MM.1S (cell line): ENCODE results near the gene CWC27.

ENCODE experiments used
- DNase-seq: peaks from one replicate; pipeline ENCODE4 v3.0.0-alpha.2; 2015
- H2AFZ ChIP-seq: fragments of 300-600 bp; sonication (generic); 2 replicates; pipeline ENCODE4 v1.6.0; 2016; ENCODE audit warnings: antibody characterized with exemption, low read length
- H3F3A ChIP-seq: fragments of 300-600 bp; sonication (generic); 2 replicates; pipeline ENCODE4 v1.6.1; 2016; ENCODE audit warnings: mild to moderate bottlenecking, antibody characterized with exemption, low read length, moderate library complexity, mixed read lengths; ENCODE audit not compliant: insufficient read depth
- H3K27ac ChIP-seq: fragments of 300-600 bp; sonication (generic); 2 replicates; pipeline ENCODE4 v1.5.1; 2016; ENCODE audit warnings: mild to moderate bottlenecking, low read length
- H3K27me3 ChIP-seq: fragments of 300-600 bp; sonication (generic); replicated peaks from 2 replicates; pipeline ENCODE4 v1.6.0; 2016; ENCODE audit warnings: low read length; ENCODE audit not compliant: insufficient read depth
- H3K36me3 ChIP-seq: fragments of 300-600 bp; sonication (generic); replicated peaks from 2 replicates; pipeline ENCODE4 v1.6.1; 2016; ENCODE audit warnings: mild to moderate bottlenecking, low read length, mixed read lengths; ENCODE audit not compliant: insufficient read depth
- H3K4me1 ChIP-seq: fragments of 300-600 bp; sonication (generic); 2 replicates; pipeline ENCODE4 v1.6.1; 2016; ENCODE audit warnings: low read length, mixed read lengths
- H3K4me2 ChIP-seq: fragments of 300-600 bp; sonication (generic); 2 replicates; pipeline ENCODE4 v1.6.0; 2016; ENCODE audit warnings: low read depth, low read length
- H3K4me3 ChIP-seq: fragments of 300-600 bp; sonication (generic); 2 replicates; pipeline ENCODE4 v1.5.1; 2016; ENCODE audit warnings: low read length, mixed read lengths
- H3K79me2 ChIP-seq: fragments of 300-600 bp; sonication (generic); 2 replicates; pipeline ENCODE4 v1.6.1; 2016; ENCODE audit warnings: mixed run types, low read length, mixed read lengths
- H3K9ac ChIP-seq: fragments of 300-600 bp; sonication (generic); 2 replicates; pipeline ENCODE4 v1.6.1; 2016; ENCODE audit warnings: low read length, mixed read lengths
- H3K9me2 ChIP-seq: fragments of 300-600 bp; sonication (generic); replicated peaks from 2 replicates; pipeline ENCODE4 v1.6.1; 2016; ENCODE audit warnings: mild to moderate bottlenecking, low read length, mixed read lengths; ENCODE audit not compliant: insufficient read depth
- H3K9me3 ChIP-seq: fragments of 300-600 bp; sonication (generic); replicated peaks from 2 replicates; pipeline ENCODE4 v1.6.1; 2016; ENCODE audit warnings: mild to moderate bottlenecking, low read length, mixed read lengths; ENCODE audit not compliant: insufficient read depth
- H4K20me1 ChIP-seq: fragments of 300-600 bp; sonication (generic); 2 replicates; pipeline ENCODE4 v1.6.1; 2016; ENCODE audit warnings: mild to moderate bottlenecking, low read length, moderate library complexity, mixed read lengths; ENCODE audit not compliant: insufficient read depth
- CTCF ChIP-seq: fragments of 300-600 bp; sonication (generic); IDR thresholded peaks from 2 replicates; pipeline ENCODE4 v1.5.1; 2016; ENCODE audit warnings: antibody characterized with exemption, low read length, mixed read lengths
- EZH2 ChIP-seq: fragments of 300-600 bp; sonication (generic); optimal IDR thresholded peaks from 2 replicates; pipeline ENCODE3; 2017; ENCODE audit warnings: low read depth, mild to moderate bottlenecking, antibody characterized with exemption, low read length, mixed read lengths
- EZH2phosphoT487 ChIP-seq: fragments of 300-600 bp; sonication (generic); IDR thresholded peaks from 2 replicates; pipeline ENCODE4 v1.6.1; 2018; ENCODE audit warnings: antibody characterized with exemption, low read length

Gene CWC27

GRCh38 chr5:65029178-65029577, 260.4 kb downstream of the CWC27 start:
- no peak overlapping the region for H3K4me3 ChIP-seq
- DNase-seq = no peak
- H3K9ac ChIP-seq = no peak overlapping the region
- H3K4me2 ChIP-seq = no peak overlapping the region
- H2AFZ ChIP-seq = no peak overlapping the region
- no peaks in the 10 kb centered on the region for H4K20me1 ChIP-seq
- H3K27me3 ChIP-seq = no peaks in the 10 kb centered on the region
- H3K79me2 ChIP-seq = no peaks in the 10 kb centered on the region
- H3K9me3 ChIP-seq = no peaks in the 10 kb centered on the region
- 0 out of 2 replicates have a peak, but pooled peaks cover 4% of the 10 kb centered on the region for H3F3A ChIP-seq
- no peaks in the 10 kb centered on the region for H3K36me3 ChIP-seq
- TF ChIP-seq EZH2phosphoT487 (no peak), EZH2 (no peak), CTCF (no peak)
- H3K4me1 ChIP-seq = peaks cover 19% of the 10 kb centered on the region
- no peak overlapping the region for H3K27ac ChIP-seq
- H3K9me2 ChIP-seq = no peaks in the 10 kb centered on the region

- Histone ChIP-seq H3K36me3 (no peaks in the 10 kb centered on the region), H3K4me1 (peaks cover 24% of the 10 kb centered on the region), H3K79me2 (no peaks in the 10 kb centered on the region), H3K9ac (no peak overlapping the region), H3K9me2 (no peaks in the 10 kb centered on the region), H3K27me3 (no peaks in the 10 kb centered on the region), H3F3A (0 out of 2 replicates have a peak, but pooled peaks cover 4% of the 10 kb centered on the region), H3K4me2 (no peak overlapping the region), H3K4me3 (no peak overlapping the region), H2AFZ (no peak overlapping the region), H3K27ac (no peak overlapping the region), H3K9me3 (no peaks in the 10 kb centered on the region), H4K20me1 (no peaks in the 10 kb centered on the region)
- TF ChIP-seq EZH2phosphoT487 (no peak), CTCF (no peak), EZH2 (no peak)
- no peak for DNase-seq
These were observed 261.3 kb downstream of the CWC27 start for GRCh38 chr5:65030056-65030455.

- Histone ChIP-seq H3K4me1 (peaks cover 21% of the 10 kb centered on the region), H3F3A (peaks cover 4% of the 10 kb centered on the region; the same call in 1 of the 2 replicates), H3K27me3 (no peaks in the 10 kb centered on the region), H3K9ac (no peak overlapping the region), H3K36me3 (no peaks in the 10 kb centered on the region), H3K9me3 (no peaks in the 10 kb centered on the region), H3K4me3 (no peak overlapping the region), H3K79me2 (no peaks in the 10 kb centered on the region), H4K20me1 (no peaks in the 10 kb centered on the region), H2AFZ (no peak overlapping the region), H3K27ac (no peak overlapping the region), H3K9me2 (no peaks in the 10 kb centered on the region), H3K4me2 (no peak overlapping the region)
- no peak for DNase-seq
- TF ChIP-seq EZH2phosphoT487 = no peak
- no peak for TF ChIP-seq CTCF
- no peak for TF ChIP-seq EZH2
These were observed 263.5 kb downstream of the CWC27 start for GRCh38 chr5:65032250-65032649.
